ENCODE results near the gene TMEM44. TPM values are rescaled to one million over a fixed set of nuclear protein-coding genes. Genes with fewer than 3 reads are reported as not detected.

The TMEM44 gene
- total RNA-seq, 1 donor from 2014 or later = 10.4 TPM

DNA sequence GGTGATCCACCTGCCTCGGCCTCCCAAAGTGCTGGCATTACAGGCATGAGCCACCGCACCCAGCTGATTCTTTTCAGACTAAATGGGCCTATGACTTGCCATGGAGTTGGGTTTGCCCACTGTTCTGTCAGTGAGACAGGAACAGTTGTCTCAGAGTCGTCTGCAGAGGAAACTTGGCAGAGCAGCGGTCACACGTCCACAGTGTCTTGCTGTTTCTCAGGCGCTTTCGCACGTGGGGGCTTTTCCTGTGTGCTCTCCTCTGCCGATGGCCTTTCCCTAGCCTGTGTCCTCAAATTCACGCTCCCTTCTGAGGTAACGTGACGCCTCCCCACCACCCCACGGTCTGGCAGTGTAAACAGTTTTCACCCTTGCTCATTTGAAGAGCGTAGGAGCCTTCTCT is 11.3 kb downstream of the TMEM44 start:
- Histone ChIP-seq H4K20me1 (ENCODE audit: low read depth) (no peaks in the 10 kb centered on the region), H2AFZ (replicated peaks) (no peak overlapping the region), H3K36me3 (no peaks in the 10 kb centered on the region), H3K4me2 (no peak overlapping the region), H3K27ac (no peak overlapping the region), H3K9me3 (ENCODE audit: low read depth) (no peaks in the 10 kb centered on the region), H3F3A (ENCODE audit: low read depth) (no peaks in the 10 kb centered on the region), H3K79me2 (ENCODE audit: low read depth) (no peaks in the 10 kb centered on the region), H3K27me3 (no peaks in the 10 kb centered on the region), H3K4me3 (no peak overlapping the region), H3K9ac (no peak overlapping the region), H3K4me1 (no peaks in the 10 kb centered on the region)
- no peak overlapping the region for H3K4me3 Mint-ChIP-seq
- H3K27ac Mint-ChIP-seq = no peak overlapping the region
- peaks cover 2% of the 10 kb centered on the region for H3K27me3 Mint-ChIP-seq (ENCODE audit: insufficient read depth, low read depth)
- TF ChIP-seq CTCF (IDR thresholded peaks at IDR 0.05) (no peak), EZH2 (IDR thresholded peaks at IDR 0.05) (no peak), EZH2phosphoT487 (IDR thresholded peaks at IDR 0.05) (no peak)
- peaks cover 11% of the 10 kb centered on the region for H3K36me3 Mint-ChIP-seq
- H3K9me3 Mint-ChIP-seq = no peaks in the 10 kb centered on the region
- no peak for DNase-seq (ENCODE audit: low spot score)
- peaks cover 2% of the 10 kb centered on the region for H3K4me1 Mint-ChIP-seq

DNA sequence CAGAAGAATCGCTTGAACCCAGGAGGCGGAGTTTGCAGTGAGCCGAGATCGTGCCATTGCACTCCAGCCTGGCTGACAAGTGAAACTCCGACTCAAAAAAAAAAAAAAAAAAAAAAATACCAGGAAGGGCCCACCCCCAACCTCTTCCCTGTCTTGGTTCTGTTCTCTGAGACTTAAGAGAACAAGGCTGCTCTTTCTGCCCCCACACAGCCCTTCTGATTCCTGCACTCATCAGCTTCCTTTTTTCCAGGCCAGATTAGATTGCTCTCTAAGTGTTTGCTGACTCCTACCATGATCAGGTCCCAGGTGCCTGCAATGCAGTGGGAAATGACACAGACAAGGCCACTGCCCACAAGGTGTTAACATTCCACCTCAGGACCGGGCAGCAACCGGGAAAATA is 13.0 kb downstream of the TMEM44 start:
- Histone ChIP-seq H3K4me2 (no peak overlapping the region), H3K27ac (no peak overlapping the region), H3K9me3 (ENCODE audit: low read depth) (no peaks in the 10 kb centered on the region), H2AFZ (replicated peaks) (no peak overlapping the region), H3K79me2 (ENCODE audit: low read depth) (no peaks in the 10 kb centered on the region), H3K9ac (no peak overlapping the region), H3K4me1 (no peaks in the 10 kb centered on the region), H3K4me3 (no peak overlapping the region), H4K20me1 (ENCODE audit: low read depth) (no peaks in the 10 kb centered on the region), H3K27me3 (no peaks in the 10 kb centered on the region), H3K36me3 (no peaks in the 10 kb centered on the region), H3F3A (ENCODE audit: low read depth) (no peaks in the 10 kb centered on the region)
- TF ChIP-seq EZH2 (IDR thresholded peaks at IDR 0.05) (no peak), EZH2phosphoT487 (IDR thresholded peaks at IDR 0.05) (no peak)
- no peak overlapping the region for H3K27ac Mint-ChIP-seq
- H3K4me1 Mint-ChIP-seq = peaks cover 2% of the 10 kb centered on the region
- H3K27me3 Mint-ChIP-seq (ENCODE audit: insufficient read depth, low read depth) = peaks cover 5% of the 10 kb centered on the region
- no peak overlapping the region for H3K4me3 Mint-ChIP-seq
- peaks cover 9% of the 10 kb centered on the region for H3K36me3 Mint-ChIP-seq
- no peak for DNase-seq (ENCODE audit: low spot score)
- H3K9me3 Mint-ChIP-seq = no peaks in the 10 kb centered on the region

- no peaks in the 10 kb centered on the region for H3K9me3 Mint-ChIP-seq
- Histone ChIP-seq H3K9me3 (ENCODE audit: low read depth) (no peaks in the 10 kb centered on the region), H2AFZ (replicated peaks) (no peak overlapping the region), H3K4me1 (no peaks in the 10 kb centered on the region), H3K4me3 (no peak overlapping the region), H3K79me2 (ENCODE audit: low read depth) (no peaks in the 10 kb centered on the region), H3K9ac (no peak overlapping the region), H3K36me3 (no peaks in the 10 kb centered on the region), H3K4me2 (no peak overlapping the region), H4K20me1 (ENCODE audit: low read depth) (no peaks in the 10 kb centered on the region), H3K27ac (no peak overlapping the region), H3K27me3 (no peaks in the 10 kb centered on the region), H3F3A (ENCODE audit: low read depth) (no peaks in the 10 kb centered on the region)
- H3K27me3 Mint-ChIP-seq (ENCODE audit: insufficient read depth, low read depth) = peaks cover 5% of the 10 kb centered on the region
- H3K27ac Mint-ChIP-seq = no peak overlapping the region
- DNase-seq (ENCODE audit: low spot score) = no peak
- peaks cover 5% of the 10 kb centered on the region for H3K36me3 Mint-ChIP-seq
- H3K4me1 Mint-ChIP-seq = peaks cover 2% of the 10 kb centered on the region
- TF ChIP-seq EZH2phosphoT487 (IDR thresholded peaks at IDR 0.05) = no peak
- TF ChIP-seq CTCF (IDR thresholded peaks at IDR 0.05) = no peak
- TF ChIP-seq EZH2 (IDR thresholded peaks at IDR 0.05) = no peak
- no peak overlapping the region for H3K4me3 Mint-ChIP-seq
Measured at GRCh38 chr3:194619741-194620140, 13.5 kb downstream of the TMEM44 start.

DNA sequence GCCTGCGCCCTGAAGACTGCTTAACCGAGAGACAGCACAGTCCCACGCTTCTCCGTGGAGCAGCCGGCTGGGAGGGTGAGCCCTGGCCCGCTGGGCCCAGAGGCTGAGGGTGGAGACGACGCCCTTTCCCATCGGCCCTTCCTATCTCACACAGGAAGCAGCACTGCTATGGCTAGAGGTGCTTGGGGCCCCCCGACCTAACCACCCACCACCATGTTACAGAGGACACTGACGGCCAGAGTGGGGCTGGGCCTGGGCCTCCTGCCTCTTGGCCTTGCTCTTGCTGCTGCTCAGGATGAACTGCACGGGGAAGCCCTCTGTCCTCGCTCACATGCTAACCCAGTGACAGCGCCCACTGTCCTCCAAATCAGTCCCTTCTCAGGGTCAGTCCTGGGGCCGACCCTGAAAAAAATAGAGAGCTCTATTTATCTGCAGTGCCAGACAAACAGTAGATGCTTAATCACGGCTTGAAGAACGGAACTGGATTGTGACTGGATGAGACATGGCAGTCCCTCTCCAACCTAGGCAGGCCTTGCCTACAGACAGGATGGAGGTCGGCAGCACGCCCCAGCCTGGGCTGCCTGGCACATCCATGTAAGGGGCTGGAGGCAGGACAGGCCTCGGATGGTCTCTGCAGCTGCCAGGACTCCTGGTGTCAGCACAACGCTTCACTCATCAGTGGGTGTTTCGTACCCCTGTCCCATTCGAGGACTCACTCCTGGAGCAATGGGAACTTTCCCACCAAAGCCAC is 14.2 kb downstream of the TMEM44 start:
- Histone ChIP-seq H4K20me1 (ENCODE audit: low read depth) (no peaks in the 10 kb centered on the region), H3K79me2 (ENCODE audit: low read depth) (no peaks in the 10 kb centered on the region), H3K4me3 (no peak overlapping the region), H3K9ac (no peak overlapping the region), H3K9me3 (ENCODE audit: low read depth) (no peaks in the 10 kb centered on the region), H3K4me1 (no peaks in the 10 kb centered on the region), H3K27ac (no peak overlapping the region), H2AFZ (replicated peaks) (no peak overlapping the region), H3K36me3 (no peaks in the 10 kb centered on the region), H3F3A (ENCODE audit: low read depth) (no peaks in the 10 kb centered on the region), H3K27me3 (no peaks in the 10 kb centered on the region), H3K4me2 (no peak overlapping the region)
- peaks cover 2% of the 10 kb centered on the region for H3K4me1 Mint-ChIP-seq
- no peak overlapping the region for H3K4me3 Mint-ChIP-seq
- H3K36me3 Mint-ChIP-seq = peaks cover 8% of the 10 kb centered on the region
- no peak overlapping the region for H3K27ac Mint-ChIP-seq
- no peak for DNase-seq (ENCODE audit: low spot score)
- TF ChIP-seq CTCF (IDR thresholded peaks at IDR 0.05) = no peak
- TF ChIP-seq EZH2 (IDR thresholded peaks at IDR 0.05) = no peak
- no peak for TF ChIP-seq EZH2phosphoT487 (IDR thresholded peaks at IDR 0.05)
- no peaks in the 10 kb centered on the region for H3K9me3 Mint-ChIP-seq
- H3K27me3 Mint-ChIP-seq (ENCODE audit: insufficient read depth, low read depth) = peaks cover 5% of the 10 kb centered on the region
